ENCODE measurements around the gene TMEM245.

TMEM245 gene

DNA sequence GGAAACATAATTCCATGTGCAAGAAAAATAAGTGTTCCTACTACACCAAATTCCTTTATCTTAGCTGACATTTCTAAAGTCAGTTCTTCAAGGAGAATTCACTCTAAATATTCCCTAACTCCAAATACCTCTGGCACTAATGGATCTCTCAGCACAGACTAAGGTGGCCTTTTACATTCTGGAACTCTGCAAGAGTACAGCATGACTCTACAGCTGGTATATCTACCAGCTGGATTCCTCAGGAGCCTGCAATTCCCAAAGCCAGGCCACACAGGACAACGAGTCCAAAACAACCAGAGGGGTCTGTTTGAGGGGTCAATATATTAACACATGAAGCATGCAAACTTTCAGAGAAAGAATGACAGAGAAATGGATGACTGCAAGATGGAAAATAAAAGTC, 27.2 kb downstream of the TMEM245 start:
- ChIA-PET CTCF (interaction anchor here (0.9 to 1.0 kb wide), 2 partner anchors 15 to 127 kb away, joined by 3 read pairs; no protein-coding TSS in a partner anchor), POLR2A (no interaction called here)
- Histone ChIP-seq H3K36me3 (ENCODE audit: control insufficient read depth in 2 of 2, insufficient read depth in 1 of 2, low read length in 2 of 2) (peaks cover 5 to 89% of the 10 kb centered on the region in 2 experiments; a peak in 2 of 3 replicates), H3K4me3 (ENCODE audit: low read depth, low read length) (no peak overlapping the region), H3K4me1 (ENCODE audit: control insufficient read depth, insufficient read depth, low read length) (no peaks in the 10 kb centered on the region), H3K9me3 (ENCODE audit: control insufficient read depth, insufficient read depth, low read depth, low read length) (no peaks in the 10 kb centered on the region), H3K27ac (ENCODE audit: extremely low read depth, low read depth, low read length) (no peak overlapping the region)
- no peak for TF ChIP-seq ZBTB21 (tag by site-specific recombination; IDR thresholded peaks at IDR 0.05)

DNA sequence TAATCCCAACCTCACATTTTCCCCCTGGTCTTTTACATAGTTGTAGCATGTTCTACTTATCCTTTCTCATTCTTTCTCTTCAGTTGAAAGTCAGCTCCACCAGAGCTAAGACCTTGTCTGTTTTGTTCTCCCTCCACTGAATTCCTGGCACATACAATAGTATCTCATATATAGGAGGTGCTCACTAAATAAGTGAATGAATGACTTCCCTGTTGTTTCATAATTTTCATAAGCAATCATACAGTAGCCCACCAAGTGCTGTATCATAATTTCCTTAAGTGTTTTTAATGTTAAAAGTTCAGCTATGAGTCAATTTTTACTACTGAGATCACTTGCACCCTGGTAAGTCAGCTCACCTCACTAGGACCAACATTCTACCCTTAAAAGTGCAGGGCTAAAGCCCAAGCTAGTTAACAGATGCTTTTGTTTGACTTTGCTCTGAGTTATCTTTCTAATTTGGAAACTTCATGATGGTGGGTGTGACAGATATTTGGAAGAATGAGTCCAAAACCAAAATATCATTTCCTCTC, 27.6 kb downstream of the TMEM245 start:
- Histone ChIP-seq H3K4me3 (ENCODE audit: low read depth, low read length) (no peak overlapping the region), H3K36me3 (ENCODE audit: control insufficient read depth in 2 of 2, insufficient read depth in 1 of 2, low read length in 2 of 2) (peaks cover 5 to 90% of the 10 kb centered on the region in 2 experiments; a peak in 2 of 3 replicates), H3K4me1 (ENCODE audit: control insufficient read depth, insufficient read depth, low read length) (no peaks in the 10 kb centered on the region), H3K9me3 (ENCODE audit: control insufficient read depth, insufficient read depth, low read depth, low read length) (no peaks in the 10 kb centered on the region), H3K27ac (ENCODE audit: extremely low read depth, low read depth, low read length) (no peak overlapping the region)
- no peak for TF ChIP-seq ZNF510 (tag by site-specific recombination; IDR thresholded peaks at IDR 0.05; ENCODE audit: insufficient replicate concordance)
- TF ChIP-seq ZFP3 (tag by site-specific recombination; IDR thresholded peaks at IDR 0.05; ENCODE audit: low read depth): no peak
- TF ChIP-seq, protein P1, sequence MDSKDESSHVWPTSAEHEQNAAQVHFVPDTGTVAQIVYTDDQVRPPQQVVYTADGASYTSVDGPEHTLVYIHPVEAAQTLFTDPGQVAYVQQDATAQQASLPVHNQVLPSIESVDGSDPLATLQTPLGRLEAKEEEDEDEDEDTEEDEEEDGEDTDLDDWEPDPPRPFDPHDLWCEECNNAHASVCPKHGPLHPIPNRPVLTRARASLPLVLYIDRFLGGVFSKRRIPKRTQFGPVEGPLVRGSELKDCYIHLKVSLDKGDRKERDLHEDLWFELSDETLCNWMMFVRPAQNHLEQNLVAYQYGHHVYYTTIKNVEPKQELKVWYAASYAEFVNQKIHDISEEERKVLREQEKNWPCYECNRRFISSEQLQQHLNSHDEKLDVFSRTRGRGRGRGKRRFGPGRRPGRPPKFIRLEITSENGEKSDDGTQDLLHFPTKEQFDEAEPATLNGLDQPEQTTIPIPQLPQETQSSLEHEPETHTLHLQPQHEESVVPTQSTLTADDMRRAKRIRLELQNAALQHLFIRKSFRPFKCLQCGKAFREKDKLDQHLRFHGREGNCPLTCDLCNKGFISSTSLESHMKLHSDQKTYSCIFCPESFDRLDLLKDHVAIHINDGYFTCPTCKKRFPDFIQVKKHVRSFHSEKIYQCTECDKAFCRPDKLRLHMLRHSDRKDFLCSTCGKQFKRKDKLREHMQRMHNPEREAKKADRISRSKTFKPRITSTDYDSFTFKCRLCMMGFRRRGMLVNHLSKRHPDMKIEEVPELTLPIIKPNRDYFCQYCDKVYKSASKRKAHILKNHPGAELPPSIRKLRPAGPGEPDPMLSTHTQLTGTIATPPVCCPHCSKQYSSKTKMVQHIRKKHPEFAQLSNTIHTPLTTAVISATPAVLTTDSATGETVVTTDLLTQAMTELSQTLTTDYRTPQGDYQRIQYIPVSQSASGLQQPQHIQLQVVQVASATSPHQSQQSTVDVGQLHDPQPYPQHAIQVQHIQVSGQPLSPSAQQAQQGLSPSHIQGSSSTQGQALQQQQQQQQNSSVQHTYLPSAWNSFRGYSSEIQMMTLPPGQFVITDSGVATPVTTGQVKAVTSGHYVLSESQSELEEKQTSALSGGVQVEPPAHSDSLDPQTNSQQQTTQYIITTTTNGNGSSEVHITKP (tag by site-specific recombination; IDR thresholded peaks at IDR 0.05): no peak
- no peak for TF ChIP-seq ZNF391 (tag by site-specific recombination; IDR thresholded peaks at IDR 0.05; ENCODE audit: borderline replicate concordance, low read depth)
- TF ChIP-seq, protein P2, sequence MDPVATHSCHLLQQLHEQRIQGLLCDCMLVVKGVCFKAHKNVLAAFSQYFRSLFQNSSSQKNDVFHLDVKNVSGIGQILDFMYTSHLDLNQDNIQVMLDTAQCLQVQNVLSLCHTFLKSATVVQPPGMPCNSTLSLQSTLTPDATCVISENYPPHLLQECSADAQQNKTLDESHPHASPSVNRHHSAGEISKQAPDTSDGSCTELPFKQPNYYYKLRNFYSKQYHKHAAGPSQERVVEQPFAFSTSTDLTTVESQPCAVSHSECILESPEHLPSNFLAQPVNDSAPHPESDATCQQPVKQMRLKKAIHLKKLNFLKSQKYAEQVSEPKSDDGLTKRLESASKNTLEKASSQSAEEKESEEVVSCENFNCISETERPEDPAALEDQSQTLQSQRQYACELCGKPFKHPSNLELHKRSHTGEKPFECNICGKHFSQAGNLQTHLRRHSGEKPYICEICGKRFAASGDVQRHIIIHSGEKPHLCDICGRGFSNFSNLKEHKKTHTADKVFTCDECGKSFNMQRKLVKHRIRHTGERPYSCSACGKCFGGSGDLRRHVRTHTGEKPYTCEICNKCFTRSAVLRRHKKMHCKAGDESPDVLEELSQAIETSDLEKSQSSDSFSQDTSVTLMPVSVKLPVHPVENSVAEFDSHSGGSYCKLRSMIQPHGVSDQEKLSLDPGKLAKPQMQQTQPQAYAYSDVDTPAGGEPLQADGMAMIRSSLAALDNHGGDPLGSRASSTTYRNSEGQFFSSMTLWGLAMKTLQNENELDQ (tag by site-specific recombination; IDR thresholded peaks at IDR 0.05; ENCODE audit: low read depth): no peak
- no peak for TF ChIP-seq ZNF521 (tag by site-specific recombination; IDR thresholded peaks at IDR 0.05)
- no peak for TF ChIP-seq ZNF785 (tag by site-specific recombination; IDR thresholded peaks at IDR 0.05)
- TF ChIP-seq ZIC2 (tag by site-specific recombination; IDR thresholded peaks at IDR 0.05): no peak
- TF ChIP-seq, protein P3, sequence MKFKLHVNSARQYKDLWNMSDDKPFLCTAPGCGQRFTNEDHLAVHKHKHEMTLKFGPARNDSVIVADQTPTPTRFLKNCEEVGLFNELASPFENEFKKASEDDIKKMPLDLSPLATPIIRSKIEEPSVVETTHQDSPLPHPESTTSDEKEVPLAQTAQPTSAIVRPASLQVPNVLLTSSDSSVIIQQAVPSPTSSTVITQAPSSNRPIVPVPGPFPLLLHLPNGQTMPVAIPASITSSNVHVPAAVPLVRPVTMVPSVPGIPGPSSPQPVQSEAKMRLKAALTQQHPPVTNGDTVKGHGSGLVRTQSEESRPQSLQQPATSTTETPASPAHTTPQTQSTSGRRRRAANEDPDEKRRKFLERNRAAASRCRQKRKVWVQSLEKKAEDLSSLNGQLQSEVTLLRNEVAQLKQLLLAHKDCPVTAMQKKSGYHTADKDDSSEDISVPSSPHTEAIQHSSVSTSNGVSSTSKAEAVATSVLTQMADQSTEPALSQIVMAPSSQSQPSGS (tag by site-specific recombination; IDR thresholded peaks at IDR 0.05; ENCODE audit: low read depth): no peak
- TF ChIP-seq ZNF112 (tag by site-specific recombination; IDR thresholded peaks at IDR 0.05): no peak
- TF ChIP-seq, protein P4, sequence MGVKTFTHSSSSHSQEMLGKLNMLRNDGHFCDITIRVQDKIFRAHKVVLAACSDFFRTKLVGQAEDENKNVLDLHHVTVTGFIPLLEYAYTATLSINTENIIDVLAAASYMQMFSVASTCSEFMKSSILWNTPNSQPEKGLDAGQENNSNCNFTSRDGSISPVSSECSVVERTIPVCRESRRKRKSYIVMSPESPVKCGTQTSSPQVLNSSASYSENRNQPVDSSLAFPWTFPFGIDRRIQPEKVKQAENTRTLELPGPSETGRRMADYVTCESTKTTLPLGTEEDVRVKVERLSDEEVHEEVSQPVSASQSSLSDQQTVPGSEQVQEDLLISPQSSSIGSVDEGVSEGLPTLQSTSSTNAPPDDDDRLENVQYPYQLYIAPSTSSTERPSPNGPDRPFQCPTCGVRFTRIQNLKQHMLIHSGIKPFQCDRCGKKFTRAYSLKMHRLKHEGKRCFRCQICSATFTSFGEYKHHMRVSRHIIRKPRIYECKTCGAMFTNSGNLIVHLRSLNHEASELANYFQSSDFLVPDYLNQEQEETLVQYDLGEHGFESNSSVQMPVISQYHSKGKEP (tag by site-specific recombination; IDR thresholded peaks at IDR 0.05): no peak
- TF ChIP-seq, protein P5, sequence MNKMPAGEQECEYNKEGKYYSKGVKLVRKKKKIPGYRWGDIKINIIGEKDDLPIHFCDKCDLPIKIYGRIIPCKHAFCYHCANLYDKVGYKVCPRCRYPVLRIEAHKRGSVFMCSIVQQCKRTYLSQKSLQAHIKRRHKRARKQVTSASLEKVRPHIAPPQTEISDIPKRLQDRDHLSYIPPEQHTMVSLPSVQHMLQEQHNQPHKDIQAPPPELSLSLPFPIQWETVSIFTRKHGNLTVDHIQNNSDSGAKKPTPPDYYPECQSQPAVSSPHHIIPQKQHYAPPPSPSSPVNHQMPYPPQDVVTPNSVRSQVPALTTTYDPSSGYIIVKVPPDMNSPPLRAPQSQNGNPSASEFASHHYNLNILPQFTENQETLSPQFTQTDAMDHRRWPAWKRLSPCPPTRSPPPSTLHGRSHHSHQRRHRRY (tag by site-specific recombination; IDR thresholded peaks at IDR 0.05): no peak
- TF ChIP-seq ZNF155 (tag by site-specific recombination; IDR thresholded peaks at IDR 0.05): no peak
- no peak for TF ChIP-seq ZNF354C (tag by site-specific recombination; IDR thresholded peaks at IDR 0.05; ENCODE audit: borderline replicate concordance, low read depth)
- ChIA-PET CTCF (interaction anchor here (0.9 to 1.0 kb wide), 2 partner anchors 15 to 127 kb away, joined by 3 read pairs; no protein-coding TSS in a partner anchor), POLR2A (no interaction called here)
